ENCODE data around the gene PRSS36.
"Not testable (repeated sequence)": the region's sequence is repeated elsewhere in the genome, so short reads cannot be mapped to it uniquely, and the experiment has no call there.

Gene PRSS36

GRCh38 chr16:31148281-31148728, 1.6 kb downstream of the PRSS36 start:
- Histone ChIP-seq H3K4me3 (ENCODE audit: low read length) (peak overlapping the region; percentile 25), H4K5ac (ENCODE audit: low read length) (no peak overlapping the region), H3K27me3 (ENCODE audit: insufficient read depth, low read length, poor library complexity) (peaks cover 3% of the 10 kb centered on the region), H3K79me2 (ENCODE audit: control insufficient read depth, insufficient read depth, low read length) (no peaks in the 10 kb centered on the region), H2BK15ac (replicated peaks; ENCODE audit: low read depth) (no peak overlapping the region), H3K4me2 (ENCODE audit: low read length) (peak overlapping the region; percentile 88), H2BK5ac (ENCODE audit: low read length) (no peak overlapping the region), H3K56ac (ENCODE audit: low read length) (peak overlapping the region; percentile 88), H4K8ac (ENCODE audit: low read depth, low read length) (no peak overlapping the region), H3K4me1 (ENCODE audit: control insufficient read depth, low read depth, low read length) (no peaks in the 10 kb centered on the region), H3K18ac (ENCODE audit: low read length) (no peak overlapping the region), H3K79me1 (ENCODE audit: low read length) (no peaks in the 10 kb centered on the region), H3K4ac (ENCODE audit: low read depth, low read length) (no peak overlapping the region), H3K27ac (ENCODE audit: low read depth, low read length) (no peak overlapping the region), H3K9ac (ENCODE audit: low read length) (peak overlapping the region; percentile 61), H2AK5ac (ENCODE audit: low read length) (no peak overlapping the region), H3K23ac (ENCODE audit: low read length) (no peak overlapping the region), H3K36me3 (ENCODE audit: control insufficient read depth, insufficient read depth, low read length) (no peaks in the 10 kb centered on the region), H2BK120ac (ENCODE audit: low read depth, low read length) (no peak overlapping the region)
- WGBS (ENCODE audit: extremely low coverage, insufficient coverage, low lambda C conversion rate): no CpG with 5 or more reads among the region's 40 CpGs
- DNase-seq: no peak

GRCh38 chr16:31147574-31147973, 2.3 kb downstream of the PRSS36 start:
- Histone ChIP-seq H3K27ac (ENCODE audit: low read depth, low read length) (no peak overlapping the region), H3K56ac (ENCODE audit: low read length) (no peak overlapping the region), H3K18ac (ENCODE audit: low read length) (no peak overlapping the region), H3K36me3 (ENCODE audit: control insufficient read depth, insufficient read depth, low read length) (no peaks in the 10 kb centered on the region), H3K9ac (ENCODE audit: low read length) (peak overlapping the region; percentile 56), H3K79me2 (ENCODE audit: control insufficient read depth, insufficient read depth, low read length) (no peaks in the 10 kb centered on the region), H2AK5ac (ENCODE audit: low read length) (no peak overlapping the region), H4K8ac (ENCODE audit: low read depth, low read length) (no peak overlapping the region), H3K23ac (ENCODE audit: low read length) (no peak overlapping the region), H2BK120ac (ENCODE audit: low read depth, low read length) (no peak overlapping the region), H3K27me3 (ENCODE audit: insufficient read depth, low read length, poor library complexity) (peaks cover 3% of the 10 kb centered on the region), H3K4ac (ENCODE audit: low read depth, low read length) (no peak overlapping the region), H2BK5ac (ENCODE audit: low read length) (no peak overlapping the region), H3K4me1 (ENCODE audit: control insufficient read depth, low read depth, low read length) (no peaks in the 10 kb centered on the region), H3K4me3 (ENCODE audit: low read length) (no peak overlapping the region), H3K4me2 (ENCODE audit: low read length) (peak overlapping the region; percentile 88), H3K79me1 (ENCODE audit: low read length) (no peaks in the 10 kb centered on the region), H4K5ac (ENCODE audit: low read length) (no peak overlapping the region), H2BK15ac (replicated peaks; ENCODE audit: low read depth) (no peak overlapping the region)
- DNase-seq: no peak
- WGBS (ENCODE audit: extremely low coverage, insufficient coverage, low lambda C conversion rate): no CpG with 5 or more reads among the region's 3 CpGs

- no peaks in the 10 kb centered on the region for H3K79me2 ChIP-seq (ENCODE audit: control insufficient read depth, insufficient read depth, low read length)
These were observed 4.4 kb downstream of the PRSS36 start for GRCh38 chr16:31145398-31145990.

GRCh38 chr16:31144418-31144817, 5.4 kb downstream of the PRSS36 start:
- not testable (repeated sequence) for H3K27ac ChIP-seq (ENCODE audit: low read depth, low read length); H4K8ac ChIP-seq (ENCODE audit: low read depth, low read length); H3K79me1 ChIP-seq (ENCODE audit: low read length); H2BK15ac ChIP-seq (replicated peaks; ENCODE audit: low read depth); H3K9ac ChIP-seq (ENCODE audit: low read length); H2AK5ac ChIP-seq (ENCODE audit: low read length); H3K4me3 ChIP-seq (ENCODE audit: low read length); H3K18ac ChIP-seq (ENCODE audit: low read length); H3K23ac ChIP-seq (ENCODE audit: low read length); H3K4me2 ChIP-seq (ENCODE audit: low read length); H3K56ac ChIP-seq (ENCODE audit: low read length); H2BK5ac ChIP-seq (ENCODE audit: low read length); H3K4ac ChIP-seq (ENCODE audit: low read depth, low read length); H3K4me1 ChIP-seq (ENCODE audit: control insufficient read depth, low read depth, low read length); H4K5ac ChIP-seq (ENCODE audit: low read length); H3K79me2 ChIP-seq (ENCODE audit: control insufficient read depth, insufficient read depth, low read length); H3K27me3 ChIP-seq (ENCODE audit: insufficient read depth, low read length, poor library complexity); H3K36me3 ChIP-seq (ENCODE audit: control insufficient read depth, insufficient read depth, low read length); DNase-seq; H2BK120ac ChIP-seq (ENCODE audit: low read depth, low read length)
- WGBS (ENCODE audit: extremely low coverage, insufficient coverage, low lambda C conversion rate): no CpG with 5 or more reads among the region's 7 CpGs

More at GRCh38 chr16:31145398-31145990, 4.4 kb downstream of the PRSS36 start:
- Histone ChIP-seq H2BK15ac (replicated peaks; ENCODE audit: low read depth) (no peak overlapping the region), H4K8ac (ENCODE audit: low read depth, low read length) (no peak overlapping the region), H3K4me3 (ENCODE audit: low read length) (no peak overlapping the region), H3K9ac (ENCODE audit: low read length) (no peak overlapping the region), H3K36me3 (ENCODE audit: control insufficient read depth, insufficient read depth, low read length) (no peaks in the 10 kb centered on the region), H3K4me1 (ENCODE audit: control insufficient read depth, low read depth, low read length) (peaks cover 3% of the 10 kb centered on the region), H2BK120ac (ENCODE audit: low read depth, low read length) (no peak overlapping the region), H3K79me1 (ENCODE audit: low read length) (no peaks in the 10 kb centered on the region), H2AK5ac (ENCODE audit: low read length) (no peak overlapping the region), H3K4ac (ENCODE audit: low read depth, low read length) (no peak overlapping the region), H3K27me3 (ENCODE audit: insufficient read depth, low read length, poor library complexity) (peaks cover 3% of the 10 kb centered on the region), H2BK5ac (ENCODE audit: low read length) (no peak overlapping the region), H3K18ac (ENCODE audit: low read length) (no peak overlapping the region), H3K4me2 (ENCODE audit: low read length) (no peak overlapping the region), H3K27ac (ENCODE audit: low read depth, low read length) (no peak overlapping the region), H3K56ac (ENCODE audit: low read length) (no peak overlapping the region), H3K23ac (ENCODE audit: low read length) (no peak overlapping the region), H4K5ac (ENCODE audit: low read length) (no peak overlapping the region)
- WGBS (ENCODE audit: extremely low coverage, insufficient coverage, low lambda C conversion rate): no CpG with 5 or more reads among the region's 12 CpGs
- no peak for DNase-seq

GRCh38 chr16:31143694-31144148, 6.1 kb downstream of the PRSS36 start:
- Histone ChIP-seq H2BK15ac (replicated peaks; ENCODE audit: low read depth) (no peak overlapping the region), H3K4me1 (ENCODE audit: control insufficient read depth, low read depth, low read length) (peaks cover 9% of the 10 kb centered on the region), H3K23ac (ENCODE audit: low read length) (no peak overlapping the region), H3K4me3 (ENCODE audit: low read length) (no peak overlapping the region), H3K4ac (ENCODE audit: low read depth, low read length) (no peak overlapping the region), H4K5ac (ENCODE audit: low read length) (no peak overlapping the region), H3K79me1 (ENCODE audit: low read length) (no peaks in the 10 kb centered on the region), H3K18ac (ENCODE audit: low read length) (no peak overlapping the region), H3K27ac (ENCODE audit: low read depth, low read length) (no peak overlapping the region), H2AK5ac (ENCODE audit: low read length) (no peak overlapping the region), H2BK5ac (ENCODE audit: low read length) (no peak overlapping the region), H3K9ac (ENCODE audit: low read length) (no peak overlapping the region), H3K56ac (ENCODE audit: low read length) (no peak overlapping the region), H3K36me3 (ENCODE audit: control insufficient read depth, insufficient read depth, low read length) (no peaks in the 10 kb centered on the region), H2BK120ac (ENCODE audit: low read depth, low read length) (no peak overlapping the region), H3K27me3 (ENCODE audit: insufficient read depth, low read length, poor library complexity) (peaks cover 3% of the 10 kb centered on the region), H3K4me2 (ENCODE audit: low read length) (no peak overlapping the region), H3K79me2 (ENCODE audit: control insufficient read depth, insufficient read depth, low read length) (no peaks in the 10 kb centered on the region), H4K8ac (ENCODE audit: low read depth, low read length) (no peak overlapping the region)
- no peak for DNase-seq
- WGBS (ENCODE audit: extremely low coverage, insufficient coverage, low lambda C conversion rate): no CpG with 5 or more reads among the region's 8 CpGs

Data from mesendoderm (in vitro differentiated cells).